IMR-90 (cell line): Measurements from ENCODE around the gene EML1. TPM values are rescaled to one million over a fixed set of nuclear protein-coding genes. Genes with fewer than 3 reads are reported as not detected.

Source experiments
- MXI1 ChIP-seq: IDR thresholded peaks from 2 replicates; pipeline ENCODE4 v1.6.1; 2012; ENCODE audit warnings: low read depth, mild to moderate bottlenecking, low read length, moderate library complexity, borderline replicate concordance
- RFX5 ChIP-seq: IDR thresholded peaks from 2 replicates; pipeline ENCODE4 v1.8.0; 2012; ENCODE audit warnings: low read depth, mild to moderate bottlenecking, low read length, moderate library complexity
- polyA plus RNA-seq, 3 experiments: library from polyadenylated mRNA; depleted of rRNA; stranded (reverse); fragments of >200 nt; gene quantifications; 2 replicates each; pipeline ENCODE4 v1.2.3, GENCODE V29; 2012; ENCODE audit warnings: low replicate concordance in 1 of 3
- total RNA-seq: library from RNA; depleted of rRNA; stranded (reverse); fragments of >200 nt; gene quantifications from 2 replicates; pipeline ENCODE4 v1.2.3, GENCODE V29; 2012
- TF ChIP-seq, protein P1 (sequence below): conservative IDR thresholded peaks from 2 replicates; pipeline ENCODE4 v1.5.1; 2012; ENCODE audit warnings: mild to moderate bottlenecking, low read depth, low read length, improper control_type of control experiment

Gene EML1
- total and polyA plus RNA-seq, 2 of the 4 experiments (the other 2 are of a cell fraction), result 14.0 to 42.3 TPM

DNA sequence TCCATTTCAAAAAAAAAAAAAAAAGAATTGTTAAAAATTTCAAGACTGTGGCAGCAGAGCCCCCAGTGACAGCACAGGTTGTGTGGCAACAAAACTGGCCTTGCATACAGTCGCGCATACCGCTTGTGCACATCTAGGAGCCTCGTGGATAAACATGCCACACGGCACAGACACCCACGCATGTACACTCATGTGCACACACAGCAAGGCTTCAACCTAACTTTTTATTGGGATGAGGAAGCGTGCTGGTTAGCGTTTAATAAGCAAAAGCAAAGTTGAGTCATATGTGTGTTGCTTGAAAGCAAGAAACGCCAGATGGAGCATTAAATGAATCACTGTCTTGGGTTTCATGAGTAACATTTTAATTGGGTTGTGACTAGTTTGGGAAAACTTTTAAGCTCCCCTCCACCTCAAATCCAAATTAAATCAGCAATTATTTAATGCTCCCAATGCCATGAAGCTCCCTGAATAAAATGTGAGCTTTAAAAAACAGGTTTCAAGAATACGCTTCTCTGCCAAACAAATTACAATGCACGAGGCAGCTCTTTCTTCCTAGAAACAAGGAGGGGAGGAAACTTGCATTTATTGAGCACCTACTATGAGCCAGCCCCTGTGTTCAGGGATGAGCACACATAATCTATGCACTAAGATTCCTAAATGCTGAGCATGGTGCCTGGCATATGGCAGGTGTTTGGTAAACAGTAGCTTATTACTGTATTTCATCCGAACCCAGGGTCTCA is 35.7 kb upstream of the EML1 start (continued):
- TF ChIP-seq, protein P1, sequence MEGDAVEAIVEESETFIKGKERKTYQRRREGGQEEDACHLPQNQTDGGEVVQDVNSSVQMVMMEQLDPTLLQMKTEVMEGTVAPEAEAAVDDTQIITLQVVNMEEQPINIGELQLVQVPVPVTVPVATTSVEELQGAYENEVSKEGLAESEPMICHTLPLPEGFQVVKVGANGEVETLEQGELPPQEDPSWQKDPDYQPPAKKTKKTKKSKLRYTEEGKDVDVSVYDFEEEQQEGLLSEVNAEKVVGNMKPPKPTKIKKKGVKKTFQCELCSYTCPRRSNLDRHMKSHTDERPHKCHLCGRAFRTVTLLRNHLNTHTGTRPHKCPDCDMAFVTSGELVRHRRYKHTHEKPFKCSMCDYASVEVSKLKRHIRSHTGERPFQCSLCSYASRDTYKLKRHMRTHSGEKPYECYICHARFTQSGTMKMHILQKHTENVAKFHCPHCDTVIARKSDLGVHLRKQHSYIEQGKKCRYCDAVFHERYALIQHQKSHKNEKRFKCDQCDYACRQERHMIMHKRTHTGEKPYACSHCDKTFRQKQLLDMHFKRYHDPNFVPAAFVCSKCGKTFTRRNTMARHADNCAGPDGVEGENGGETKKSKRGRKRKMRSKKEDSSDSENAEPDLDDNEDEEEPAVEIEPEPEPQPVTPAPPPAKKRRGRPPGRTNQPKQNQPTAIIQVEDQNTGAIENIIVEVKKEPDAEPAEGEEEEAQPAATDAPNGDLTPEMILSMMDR, result no peak
- no peak for TF ChIP-seq RFX5
- peak; percentile 39; the same call in 1 of the 2 replicates for TF ChIP-seq MXI1
